Large intestine (tissue), 3 donors: ENCODE data around the gene SMAD3. TPM values are rescaled to one million over a fixed set of nuclear protein-coding genes. Genes with fewer than 3 reads are reported as not detected.

ENCODE experiments used
- DNase-seq, 2 donors: peaks; one replicate each; pipeline versions ENCODE4 v3.0.0 to v3.0.0-alpha.2; 2013
- H3K27ac ChIP-seq: one replicate; pipeline ENCODE4 v1.5.1; 2013; ENCODE audit warnings: low read length
- H3K27me3 ChIP-seq: 2 replicates; pipeline ENCODE4 v1.6.1; 2013; ENCODE audit warnings: low read length; ENCODE audit not compliant: control insufficient read depth, insufficient read depth
- H3K36me3 ChIP-seq: 2 replicates; pipeline ENCODE4 v1.6.1; 2013; ENCODE audit warnings: low read length; ENCODE audit not compliant: control insufficient read depth, insufficient read depth
- H3K4me1 ChIP-seq: one replicate; pipeline ENCODE4 v1.6.1; 2013; ENCODE audit warnings: low read length; ENCODE audit not compliant: control insufficient read depth, insufficient read depth
- H3K4me3 ChIP-seq: one replicate; pipeline ENCODE4 v1.5.1; 2013; ENCODE audit warnings: low read length
- H3K9me3 ChIP-seq: one replicate; pipeline ENCODE4 v1.6.1; 2013; ENCODE audit warnings: mild to moderate bottlenecking, low read depth, low read length, moderate library complexity; ENCODE audit not compliant: control insufficient read depth
- WGBS: methylation state at CpG from one replicate; pipeline ENCODE4 v1.1.5; 2013; ENCODE audit warnings: low lambda C conversion rate; ENCODE audit not compliant: insufficient coverage; 5-methylcytosine and 5-hydroxymethylcytosine counted together
- polyA plus RNA-seq: library from polyadenylated mRNA; unstranded; fragments of 120-200 nt; gene quantifications from one replicate; pipeline ENCODE4 v1.2.1, GENCODE V29; 2013

The SMAD3 gene
- polyA plus RNA-seq, 1 donor, result 29.4 TPM

- H3K4me1 ChIP-seq, result peaks cover 43% of the 10 kb centered on the region
- H3K36me3 ChIP-seq, result peaks cover 3% of the 10 kb centered on the region
- H3K9me3 ChIP-seq, result peaks cover 7% of the 10 kb centered on the region
- H3K27me3 ChIP-seq, result no peaks in the 10 kb centered on the region
- no peak overlapping the region for H3K27ac ChIP-seq
- no peak for DNase-seq
- H3K4me3 ChIP-seq, result no peak overlapping the region
- no CpG with 5 or more reads among the region's 8 CpGs for WGBS
Measured at GRCh38 chr15:67114046-67114445, 48.6 kb downstream of the SMAD3 start.

GRCh38 chr15:67114846-67115585 lies 49.6 kb downstream of the SMAD3 start:
- H3K4me1 ChIP-seq, result peaks cover 46% of the 10 kb centered on the region
- WGBS, result no CpG with 5 or more reads among the region's 6 CpGs

GRCh38 chr15:67115586-67115969 lies 50.2 kb downstream of the SMAD3 start:
- Histone ChIP-seq H3K36me3 (peaks cover 3% of the 10 kb centered on the region), H3K9me3 (peaks cover 7% of the 10 kb centered on the region), H3K27ac (peak overlapping the region; percentile 74), H3K4me1 (peaks cover 52% of the 10 kb centered on the region), H3K4me3 (no peak overlapping the region), H3K27me3 (no peaks in the 10 kb centered on the region)
- DNase-seq, result no peak
- WGBS, result no CpG with 5 or more reads among the region's 1 CpG

More at GRCh38 chr15:67114846-67115585, 49.6 kb downstream of the SMAD3 start:
- DNase-seq, result no peak
- no peaks in the 10 kb centered on the region for H3K27me3 ChIP-seq
- H3K4me3 ChIP-seq, result no peak overlapping the region
- H3K9me3 ChIP-seq, result peaks cover 7% of the 10 kb centered on the region
- no peak overlapping the region for H3K27ac ChIP-seq
- peaks cover 3% of the 10 kb centered on the region for H3K36me3 ChIP-seq

GRCh38 chr15:67116742-67117141 lies 51.3 kb downstream of the SMAD3 start:
- no peaks in the 10 kb centered on the region for H3K27me3 ChIP-seq
- peaks cover 3% of the 10 kb centered on the region for H3K36me3 ChIP-seq
- peaks cover 1% of the 10 kb centered on the region for H3K9me3 ChIP-seq
- H3K4me3 ChIP-seq, result no peak overlapping the region
- peaks cover 63% of the 10 kb centered on the region for H3K4me1 ChIP-seq
- no CpG with 5 or more reads among the region's 2 CpGs for WGBS
- peak overlapping the region; percentile 74 for H3K27ac ChIP-seq
- DNase-seq, result peak; percentile 81 to 85

GRCh38 chr15:67117370-67117769 lies 52.0 kb downstream of the SMAD3 start:
- DNase-seq, result no peak
- H3K9me3 ChIP-seq, result no peaks in the 10 kb centered on the region
- no peaks in the 10 kb centered on the region for H3K27me3 ChIP-seq
- peak overlapping the region; percentile 69 for H3K27ac ChIP-seq
- no peak overlapping the region for H3K4me3 ChIP-seq
- peaks cover 3% of the 10 kb centered on the region for H3K36me3 ChIP-seq
- H3K4me1 ChIP-seq, result peaks cover 68% of the 10 kb centered on the region
- no CpG with 5 or more reads among the region's 3 CpGs for WGBS

- DNase-seq, result no peak
- Histone ChIP-seq H3K9me3 (no peaks in the 10 kb centered on the region), H3K27ac (peak overlapping the region; percentile 80), H3K27me3 (no peaks in the 10 kb centered on the region), H3K4me3 (no peak overlapping the region), H3K4me1 (peaks cover 68% of the 10 kb centered on the region), H3K36me3 (peaks cover 3% of the 10 kb centered on the region)
- whole genome bisulfite sequencing, result 100% methylated on average over 1 of the region's 5 CpGs
Measured at GRCh38 chr15:67118808-67119207, 53.4 kb downstream of the SMAD3 start.

GRCh38 chr15:67119238-67119846 lies 53.9 kb downstream of the SMAD3 start:
- Histone ChIP-seq H3K36me3 (peaks cover 3% of the 10 kb centered on the region), H3K4me3 (no peak overlapping the region), H3K27me3 (no peaks in the 10 kb centered on the region), H3K9me3 (no peaks in the 10 kb centered on the region), H3K27ac (peak overlapping the region; percentile 80), H3K4me1 (peaks cover 68% of the 10 kb centered on the region)
- 17% methylated on average over 1 of the region's 6 CpGs for WGBS
- DNase-seq, result peak in 1 of 2 donors; percentile 77

GRCh38 chr15:67120009-67120838 lies 54.8 kb downstream of the SMAD3 start:
- H3K36me3 ChIP-seq, result no peaks in the 10 kb centered on the region
- no CpG with 5 or more reads among the region's 9 CpGs for WGBS
- H3K27ac ChIP-seq, result peak overlapping the region; percentile 80
- DNase-seq, result peak; percentile 54 to 78
- H3K4me1 ChIP-seq, result peaks cover 67% of the 10 kb centered on the region
- H3K4me3 ChIP-seq, result no peak overlapping the region
- H3K27me3 ChIP-seq, result no peaks in the 10 kb centered on the region
- H3K9me3 ChIP-seq, result no peaks in the 10 kb centered on the region

GRCh38 chr15:67120839-67121643 lies 55.6 kb downstream of the SMAD3 start:
- 100% methylated on average over 2 of the region's 27 CpGs for WGBS
- peak overlapping the region; percentile 80 for H3K27ac ChIP-seq
- H3K36me3 ChIP-seq, result no peaks in the 10 kb centered on the region
- H3K4me3 ChIP-seq, result no peak overlapping the region
- peak; percentile 80 to 81 for DNase-seq
- no peaks in the 10 kb centered on the region for H3K27me3 ChIP-seq
- H3K9me3 ChIP-seq, result no peaks in the 10 kb centered on the region
- peaks cover 59% of the 10 kb centered on the region for H3K4me1 ChIP-seq
